Peyer's patch (tissue), 4 donors: Measurements from ENCODE around the gene MIA2. TPM values are rescaled to one million over a fixed set of nuclear protein-coding genes. Genes with fewer than 3 reads are reported as not detected.
"Not testable (repeated sequence)": the region's sequence is repeated elsewhere in the genome, so short reads cannot be mapped to it uniquely, and the experiment has no call there.

Experiments used
- DNase-seq, 3 donors: peaks; one replicate each; pipeline ENCODE4 v3.0.0-alpha.2; 2017 to 2019
- H3K27ac ChIP-seq, 4 donors: fragments of 200-600 bp; sonication (generic); one replicate each; pipeline ENCODE4 v1.5.1; 2016 to 2019
- H3K27me3 ChIP-seq, 2 donors: fragments of 200-600 bp; sonication (generic); one replicate each; pipeline ENCODE4 v1.5.1; 2019
- H3K36me3 ChIP-seq, 3 donors: fragments of 200-600 bp; sonication (generic); one replicate each; pipeline ENCODE4 v1.5.1; 2016 to 2019
- H3K4me1 ChIP-seq, 4 donors: fragments of 200-600 bp; sonication (generic); one replicate each; pipeline ENCODE4 v1.5.1; 2016 to 2019
- H3K4me3 ChIP-seq, 4 donors: fragments of 200-600 bp; sonication (generic); 1 replicate in 3 of 4; 2 replicates in 1 of 4; pipeline ENCODE4 v1.5.1; 2016 to 2019; ENCODE audit warnings: mild to moderate bottlenecking in 1 of 4
- H3K9me3 ChIP-seq, 4 donors: fragments of 200-600 bp; sonication (generic); one replicate each; pipeline ENCODE4 v1.5.1; 2016 to 2019; ENCODE audit warnings: mild to moderate bottlenecking in 1 of 4
- CTCF ChIP-seq, 6 experiments: fragments of 450-650 bp in 4 of 6; fragments of 200-600 bp in 2 of 6; sonication (generic) in 1 of 6; IDR thresholded peaks; one replicate each; pipeline ENCODE4 v1.5.1; 2017 to 2019; ENCODE audit warnings: antibody characterized with exemption in 6 of 6, mild to moderate bottlenecking in 3 of 6, moderate library complexity in 1 of 6
- POLR2A ChIP-seq, 2 donors: fragments of 450-650 bp; IDR thresholded peaks; one replicate each; pipeline ENCODE4 v1.5.1; 2017; ENCODE audit warnings: antibody characterized with exemption in 2 of 2, mild to moderate bottlenecking in 2 of 2, moderate library complexity in 2 of 2
- total RNA-seq, 4 donors: library from RNA; depleted of rRNA; stranded (reverse); fragments of >200 nt; gene quantifications; one replicate each; pipeline ENCODE4 v1.1.0, GENCODE V29; 2016

MIA2 gene
- total RNA-seq, 4 donors from 2014 or later, result 44.6 to 143 (median 128) TPM

- Histone ChIP-seq H3K27me3 (no peaks in the 10 kb centered on the region), H3K4me3 (no peak overlapping the region), H3K27ac (peak overlapping the region in 2 of 4 donors; percentile 53 to 71), H3K9me3 (no peaks in the 10 kb centered on the region), H3K4me1 (no peaks in the 10 kb centered on the region), H3K36me3 (no peaks in the 10 kb centered on the region)
- DNase-seq, result peak in 2 of 3 donors; percentile 85 to 91
- TF ChIP-seq POLR2A (IDR thresholded peaks at IDR 0.05) (peak in 1 of 2 donors; percentile 23), CTCF (IDR thresholded peaks at IDR 0.05) (no peak)
Measured at GRCh38 chr14:39203659-39204606, 29.8 kb upstream of the MIA2 start.

GRCh38 chr14:39207430-39207829 lies 26.3 kb upstream of the MIA2 start:
- H3K4me3 ChIP-seq, H3K27me3 ChIP-seq, H3K27ac ChIP-seq, DNase-seq, H3K36me3 ChIP-seq, H3K4me1 ChIP-seq, H3K9me3 ChIP-seq: not testable (repeated sequence)

- no peak for TF ChIP-seq CTCF (IDR thresholded peaks at IDR 0.05)
- TF ChIP-seq POLR2A (IDR thresholded peaks at IDR 0.05), result no peak
- no peak for DNase-seq
- Histone ChIP-seq H3K4me1 (no peaks in the 10 kb centered on the region), H3K4me3 (no peak overlapping the region), H3K27ac (no peak overlapping the region), H3K27me3 (no peaks in the 10 kb centered on the region), H3K36me3 (no peaks in the 10 kb centered on the region), H3K9me3 (no peaks in the 10 kb centered on the region)
Measured at GRCh38 chr14:39211109-39211741, 22.5 kb upstream of the MIA2 start.

GRCh38 chr14:39212034-39212433 lies 21.7 kb upstream of the MIA2 start:
- Histone ChIP-seq H3K9me3 (no peaks in the 10 kb centered on the region), H3K27me3 (no peaks in the 10 kb centered on the region), H3K27ac (no peak overlapping the region), H3K36me3 (no peaks in the 10 kb centered on the region), H3K4me3 (no peak overlapping the region), H3K4me1 (no peaks in the 10 kb centered on the region)
- TF ChIP-seq CTCF (IDR thresholded peaks at IDR 0.05), result no peak
- no peak for TF ChIP-seq POLR2A (IDR thresholded peaks at IDR 0.05)
- peak in 2 of 3 donors; percentile 51 to 62 for DNase-seq

GRCh38 chr14:39212693-39213092 lies 21.0 kb upstream of the MIA2 start:
- Histone ChIP-seq H3K4me1 (no peaks in the 10 kb centered on the region), H3K27me3 (no peaks in the 10 kb centered on the region), H3K36me3 (no peaks in the 10 kb centered on the region), H3K27ac (no peak overlapping the region), H3K4me3 (no peak overlapping the region), H3K9me3 (no peaks in the 10 kb centered on the region)
- TF ChIP-seq CTCF (IDR thresholded peaks at IDR 0.05), result no peak
- no peak for TF ChIP-seq POLR2A (IDR thresholded peaks at IDR 0.05)
- DNase-seq, result no peak
